Stimulated activated CD4-positive, alpha-beta T cell treated with anti-CD3 and anti-CD28 coated beads, Interleukin-12 subunit alpha, Interleukin-12 subunit beta, amount 100 ng/mL, for 48 hours (primary cell): ENCODE data around the gene ROBO2.

Source experiments
- DNase-seq, 3 donors: peaks; one replicate each; pipeline ENCODE4 v3.0.0-alpha.2; 2020; ENCODE audit warnings: low read depth in 2 of 3, low spot score in 1 of 3

ROBO2 gene, protein sequence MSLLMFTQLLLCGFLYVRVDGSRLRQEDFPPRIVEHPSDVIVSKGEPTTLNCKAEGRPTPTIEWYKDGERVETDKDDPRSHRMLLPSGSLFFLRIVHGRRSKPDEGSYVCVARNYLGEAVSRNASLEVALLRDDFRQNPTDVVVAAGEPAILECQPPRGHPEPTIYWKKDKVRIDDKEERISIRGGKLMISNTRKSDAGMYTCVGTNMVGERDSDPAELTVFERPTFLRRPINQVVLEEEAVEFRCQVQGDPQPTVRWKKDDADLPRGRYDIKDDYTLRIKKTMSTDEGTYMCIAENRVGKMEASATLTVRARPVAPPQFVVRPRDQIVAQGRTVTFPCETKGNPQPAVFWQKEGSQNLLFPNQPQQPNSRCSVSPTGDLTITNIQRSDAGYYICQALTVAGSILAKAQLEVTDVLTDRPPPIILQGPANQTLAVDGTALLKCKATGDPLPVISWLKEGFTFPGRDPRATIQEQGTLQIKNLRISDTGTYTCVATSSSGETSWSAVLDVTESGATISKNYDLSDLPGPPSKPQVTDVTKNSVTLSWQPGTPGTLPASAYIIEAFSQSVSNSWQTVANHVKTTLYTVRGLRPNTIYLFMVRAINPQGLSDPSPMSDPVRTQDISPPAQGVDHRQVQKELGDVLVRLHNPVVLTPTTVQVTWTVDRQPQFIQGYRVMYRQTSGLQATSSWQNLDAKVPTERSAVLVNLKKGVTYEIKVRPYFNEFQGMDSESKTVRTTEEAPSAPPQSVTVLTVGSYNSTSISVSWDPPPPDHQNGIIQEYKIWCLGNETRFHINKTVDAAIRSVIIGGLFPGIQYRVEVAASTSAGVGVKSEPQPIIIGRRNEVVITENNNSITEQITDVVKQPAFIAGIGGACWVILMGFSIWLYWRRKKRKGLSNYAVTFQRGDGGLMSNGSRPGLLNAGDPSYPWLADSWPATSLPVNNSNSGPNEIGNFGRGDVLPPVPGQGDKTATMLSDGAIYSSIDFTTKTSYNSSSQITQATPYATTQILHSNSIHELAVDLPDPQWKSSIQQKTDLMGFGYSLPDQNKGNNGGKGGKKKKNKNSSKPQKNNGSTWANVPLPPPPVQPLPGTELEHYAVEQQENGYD (N-terminal part only)

DNA sequence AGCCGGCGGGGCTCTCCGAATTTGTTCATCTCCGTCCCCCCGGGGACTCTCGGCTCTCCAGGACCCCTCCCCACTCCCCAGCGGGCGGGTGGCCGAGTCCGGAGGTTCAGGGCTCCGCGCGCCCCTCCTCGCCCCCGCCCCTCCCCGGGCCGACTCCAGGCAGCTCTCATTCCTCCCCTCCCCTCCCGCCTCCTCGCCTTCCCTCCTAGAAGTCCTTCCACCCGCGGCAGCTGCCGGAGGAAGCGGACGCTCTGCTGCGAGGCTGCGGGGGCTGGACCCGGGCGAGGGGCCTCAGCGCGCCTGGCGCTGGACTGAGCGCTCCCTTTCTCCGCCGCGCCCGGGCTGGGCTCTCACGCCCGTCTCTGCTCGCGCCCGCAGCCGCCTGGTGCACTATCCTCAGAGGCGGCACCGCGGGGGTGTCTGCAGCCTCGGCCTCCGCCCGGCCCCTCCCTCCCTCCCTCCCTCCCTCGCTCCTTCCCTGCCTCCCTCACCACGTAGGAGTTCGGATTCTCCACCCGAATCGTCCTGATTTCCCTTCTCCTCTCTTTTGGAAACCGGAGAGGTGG lies at the start of gene ROBO2:
Gene ROBO2, plus strand, starts transcription at position 494 of the 566 bp plus-strand sequence. CDS start 687 bp downstream, outside the sequence.
- no peak for DNase-seq

DNA sequence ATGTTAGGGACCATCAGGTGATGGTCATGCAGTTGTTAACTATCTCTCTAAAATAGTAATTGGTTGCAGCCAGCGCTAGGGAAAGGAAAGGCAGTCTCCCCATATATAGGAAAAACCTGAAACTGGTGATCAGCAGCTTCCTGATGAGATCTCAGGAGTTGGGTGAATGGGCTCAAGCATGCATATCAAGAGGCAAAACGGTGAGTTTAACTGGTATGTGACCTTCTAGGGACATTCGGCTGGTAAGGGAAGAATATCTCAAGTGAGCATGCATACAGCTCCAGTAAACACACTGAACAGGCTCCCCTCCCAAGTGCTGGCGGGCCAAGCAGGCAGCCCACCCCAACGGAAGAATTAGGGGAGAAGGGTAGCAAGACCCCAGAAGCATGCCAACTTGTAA lies 49.3 kb upstream of the ROBO2 start:
- no peak for DNase-seq

DNA sequence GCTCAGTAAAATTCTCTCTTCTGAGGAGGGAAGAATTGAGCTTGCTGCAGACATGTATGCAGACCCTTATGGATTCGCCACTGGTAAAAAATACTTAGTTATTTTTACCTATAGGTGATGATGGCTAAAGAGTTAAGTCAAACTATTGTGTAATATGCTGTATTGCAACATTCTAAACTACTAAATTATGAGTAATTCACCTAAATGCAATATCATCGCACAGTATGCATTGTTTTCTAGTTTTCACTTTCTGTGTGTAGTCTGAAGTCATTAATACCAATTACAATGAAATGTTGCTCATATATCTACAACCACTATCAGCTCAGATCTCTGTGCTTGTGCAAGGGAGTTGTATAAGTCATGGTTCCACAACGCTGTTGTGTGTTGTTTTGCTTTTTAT lies 48.7 kb upstream of the ROBO2 start:
- DNase-seq: no peak

DNA sequence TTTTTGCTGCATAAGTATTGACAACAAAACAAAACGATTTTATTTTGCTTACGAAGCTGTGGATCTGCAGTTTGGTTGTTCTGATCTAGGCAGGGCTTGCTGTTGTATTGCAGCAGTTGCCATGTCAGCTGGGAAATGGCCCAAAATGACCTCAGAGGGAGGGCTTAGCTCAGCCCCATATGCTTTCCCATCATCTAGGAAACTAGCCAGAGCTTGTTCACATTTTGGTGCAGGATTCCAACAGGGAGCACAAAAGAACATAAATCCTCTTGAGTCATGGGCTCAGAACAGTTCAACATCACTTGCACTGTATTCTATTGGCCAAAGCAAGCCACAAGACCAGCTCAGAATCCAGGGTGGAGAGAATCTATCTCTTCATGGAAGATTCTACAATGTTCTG lies 42.2 kb upstream of the ROBO2 start:
- no peak for DNase-seq

DNA sequence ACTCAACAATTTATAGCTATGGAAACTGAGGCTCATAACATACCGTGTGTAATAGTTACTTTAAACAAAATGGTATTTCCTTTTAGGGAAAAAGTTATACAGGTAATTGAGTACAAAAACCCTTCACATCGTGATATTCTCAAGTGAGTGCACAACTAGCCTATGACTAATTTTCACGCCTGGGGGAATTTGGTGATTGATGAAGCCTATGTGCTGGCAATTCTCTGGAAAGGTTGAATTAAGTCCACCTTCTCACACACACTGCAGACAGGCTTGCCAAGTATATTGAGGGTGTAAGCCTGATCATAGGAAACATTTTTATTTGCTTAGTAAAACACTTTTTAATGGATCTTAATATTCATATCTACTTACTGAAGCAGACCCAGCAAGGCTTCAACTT lies 41.3 kb upstream of the ROBO2 start:
- DNase-seq: no peak

DNA sequence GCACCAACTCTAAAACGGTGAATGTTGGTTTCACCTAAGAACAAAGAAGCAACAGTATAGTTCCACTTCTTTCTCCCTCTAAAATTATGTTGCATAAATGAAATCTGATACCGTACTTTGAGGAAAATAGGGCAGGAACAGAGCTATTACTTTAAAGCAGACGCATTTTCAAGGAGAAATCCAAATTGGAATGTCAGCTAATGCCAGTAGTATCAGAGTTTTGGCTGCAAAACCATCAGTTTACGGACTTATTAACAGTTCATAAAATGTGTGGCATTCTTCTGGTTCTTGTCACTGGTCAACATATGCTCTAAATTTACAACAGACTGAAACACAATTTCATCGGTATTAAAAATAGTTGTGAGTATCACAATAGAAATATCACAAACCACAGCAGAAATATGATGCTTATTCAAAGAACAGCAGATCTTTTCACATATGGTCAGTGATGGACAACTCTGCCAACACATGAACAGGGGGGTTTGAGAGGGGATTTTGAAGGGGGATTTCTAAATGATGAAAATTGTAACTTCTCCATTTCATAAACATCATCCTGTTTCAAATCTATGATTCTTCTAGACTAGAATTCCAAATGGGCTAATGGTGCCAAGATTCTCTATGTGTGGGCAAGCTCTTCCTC lies 38.7 kb upstream of the ROBO2 start:
- DNase-seq: no peak

DNA sequence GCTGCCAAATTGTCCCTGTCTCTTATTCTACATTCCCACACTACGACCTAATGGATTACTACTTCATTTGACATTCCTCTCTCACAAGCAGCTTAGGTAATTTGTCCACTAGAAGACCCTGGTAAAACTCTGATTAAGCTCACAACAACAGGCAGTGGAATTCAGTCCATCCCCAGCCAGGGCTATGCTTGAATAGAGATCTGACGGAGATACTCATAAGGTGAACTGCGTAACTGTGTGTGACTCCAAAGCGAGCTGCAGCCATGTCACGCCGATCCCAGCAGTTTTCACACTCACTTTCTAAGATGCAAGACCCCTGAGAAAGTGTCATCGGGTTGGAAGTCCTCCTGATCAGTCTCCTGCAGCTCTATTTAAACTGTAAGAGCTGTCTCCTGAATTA lies 25.7 kb upstream of the ROBO2 start:
- no peak for DNase-seq

DNA sequence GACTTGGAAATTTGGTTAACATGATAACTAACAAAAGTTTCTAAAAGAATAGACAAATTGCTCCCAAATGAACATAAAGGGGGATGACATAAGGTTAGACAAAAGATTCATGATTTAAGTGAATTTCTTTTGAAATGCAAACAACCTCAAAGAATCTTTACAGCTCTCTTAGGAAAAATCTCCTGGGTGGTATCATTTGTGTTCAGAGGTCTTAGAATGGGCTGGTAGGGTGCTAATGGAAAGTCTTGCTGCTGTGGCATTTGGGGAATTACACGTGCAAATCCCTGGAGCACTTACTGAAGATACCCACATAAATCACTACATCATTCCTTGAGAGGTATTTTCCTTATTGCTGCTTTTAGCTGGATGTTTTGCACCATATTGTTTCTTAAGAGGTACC lies 14.4 kb upstream of the ROBO2 start:
- DNase-seq: no peak

DNA sequence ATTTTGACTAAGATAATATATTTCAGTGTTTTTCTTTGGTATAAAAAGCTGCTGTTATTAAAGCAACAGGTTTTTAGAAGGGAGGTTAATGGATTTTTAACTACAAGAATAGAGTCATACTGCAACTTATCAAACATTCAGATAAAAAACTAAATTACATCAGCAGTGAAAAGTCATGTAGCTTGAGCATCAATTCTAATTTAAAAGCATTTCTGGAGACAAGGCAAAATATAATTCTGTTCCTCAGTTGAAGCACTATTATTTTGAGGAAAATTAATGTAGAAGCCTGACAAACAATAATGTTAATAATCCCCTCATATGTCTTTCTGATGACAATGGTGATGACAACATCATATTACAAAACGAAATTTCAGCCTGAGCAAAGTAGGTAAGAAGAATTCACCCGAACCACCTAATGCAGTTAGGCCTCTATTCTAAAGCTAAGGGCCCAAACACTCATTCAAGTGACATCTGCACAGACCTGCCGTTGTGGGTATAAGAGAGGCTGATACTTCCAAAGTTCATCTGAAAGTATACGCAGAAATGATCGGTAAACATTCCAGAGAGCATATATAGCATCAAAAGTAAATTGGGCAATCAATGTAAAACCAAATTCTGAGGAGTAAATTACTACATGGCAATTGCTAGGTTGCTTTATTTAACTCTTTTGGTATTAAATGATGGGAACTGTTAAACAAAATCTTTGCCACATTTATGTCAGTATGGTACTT lies 12.8 kb upstream of the ROBO2 start:
- DNase-seq: no peak

DNA sequence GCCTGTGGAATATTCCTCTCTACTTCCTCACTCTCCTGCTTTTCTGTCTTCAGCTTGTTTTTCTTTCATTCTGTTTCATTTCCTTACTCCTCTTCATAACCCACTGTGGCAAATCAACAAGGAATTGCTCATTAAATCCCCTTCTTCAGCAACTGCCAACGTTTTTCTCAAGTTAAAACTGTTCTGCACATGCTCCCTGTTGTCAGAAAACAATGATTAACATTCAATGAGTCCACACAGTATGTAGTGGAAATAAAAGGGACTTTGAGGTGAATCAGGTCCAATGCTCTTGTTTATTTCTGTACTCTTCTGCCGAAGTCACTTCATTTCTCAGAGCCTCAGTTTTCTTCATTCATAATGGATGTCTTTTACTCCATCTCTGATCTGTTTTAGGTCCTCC lies 11.9 kb upstream of the ROBO2 start:
- no peak for DNase-seq

DNA sequence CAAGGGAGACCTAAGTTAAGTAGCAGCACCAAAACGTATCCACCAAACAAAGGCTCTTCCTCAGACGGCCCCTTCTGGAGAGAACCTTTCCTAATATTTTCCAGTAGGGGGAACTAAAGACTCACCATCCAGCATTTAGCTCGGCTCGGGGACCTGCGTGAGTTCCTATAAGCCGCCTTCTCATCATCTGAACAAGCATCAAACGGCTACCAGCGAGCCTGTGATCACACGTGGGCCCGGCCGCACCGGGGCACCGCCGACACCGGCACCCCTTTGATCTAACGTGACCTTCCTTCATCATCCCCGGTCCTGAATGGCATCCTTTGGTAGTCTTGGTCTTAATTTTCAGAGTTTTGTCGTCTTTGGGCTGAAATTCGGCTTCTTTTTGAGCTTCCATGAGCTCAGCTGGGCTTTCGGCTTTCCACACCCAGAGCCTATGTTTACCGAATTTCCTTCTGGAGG lies 1.4 kb upstream of the ROBO2 start:
- no peak for DNase-seq

DNA sequence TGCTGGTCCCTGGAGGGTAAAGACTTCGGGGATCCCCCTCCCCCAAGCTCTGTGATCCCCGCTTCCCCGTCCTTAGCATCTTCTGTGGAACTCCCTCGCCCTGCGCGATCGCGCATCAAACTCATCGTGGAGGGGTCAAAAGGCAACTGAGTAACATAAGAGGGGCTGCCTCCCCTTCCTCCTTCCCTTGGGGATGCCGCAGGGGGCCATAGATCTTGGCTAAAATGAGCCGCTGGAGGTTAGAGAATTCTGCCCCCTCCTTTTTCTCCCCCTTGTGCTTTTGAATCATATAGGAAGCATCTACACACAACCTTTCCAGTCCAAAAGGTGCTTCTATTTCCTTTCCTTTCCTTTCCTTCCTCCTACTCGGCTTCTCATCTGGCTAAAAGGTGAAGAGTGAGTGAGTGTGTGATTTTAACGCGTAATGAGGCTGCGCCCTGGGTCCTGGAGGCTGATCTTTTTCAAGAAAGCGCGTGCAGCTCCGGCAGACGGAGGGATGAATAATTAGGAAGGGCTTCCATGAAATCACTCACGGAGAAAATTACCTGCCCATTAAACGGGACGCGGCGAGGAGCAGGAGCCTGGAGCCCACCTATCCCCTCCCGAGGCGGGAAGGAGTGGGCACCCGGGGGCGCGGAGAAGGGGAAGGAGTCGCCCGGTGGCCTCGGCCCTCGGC lies 831 bp upstream of the ROBO2 start:
- no peak for DNase-seq

DNA sequence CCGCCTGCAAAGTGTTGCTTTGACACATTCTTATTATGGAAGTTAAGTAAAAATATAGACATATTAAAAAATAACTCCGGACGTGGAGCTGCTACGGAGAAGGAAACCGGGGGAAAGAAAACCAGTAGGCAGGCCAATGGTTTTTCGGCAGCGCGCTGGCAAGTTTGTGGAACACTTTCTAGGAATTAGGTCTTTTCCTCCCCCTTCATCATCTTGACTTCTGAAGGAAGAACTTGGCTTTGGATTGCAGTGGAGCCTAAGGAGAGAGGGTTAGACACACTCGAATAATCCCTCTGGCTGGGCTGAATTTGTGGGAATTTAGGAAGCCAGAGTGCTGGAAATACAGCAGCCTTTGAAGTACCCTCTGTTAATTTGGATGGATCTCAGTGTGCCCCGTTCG lies 317 bp downstream of the ROBO2 start:
- DNase-seq: no peak

DNA sequence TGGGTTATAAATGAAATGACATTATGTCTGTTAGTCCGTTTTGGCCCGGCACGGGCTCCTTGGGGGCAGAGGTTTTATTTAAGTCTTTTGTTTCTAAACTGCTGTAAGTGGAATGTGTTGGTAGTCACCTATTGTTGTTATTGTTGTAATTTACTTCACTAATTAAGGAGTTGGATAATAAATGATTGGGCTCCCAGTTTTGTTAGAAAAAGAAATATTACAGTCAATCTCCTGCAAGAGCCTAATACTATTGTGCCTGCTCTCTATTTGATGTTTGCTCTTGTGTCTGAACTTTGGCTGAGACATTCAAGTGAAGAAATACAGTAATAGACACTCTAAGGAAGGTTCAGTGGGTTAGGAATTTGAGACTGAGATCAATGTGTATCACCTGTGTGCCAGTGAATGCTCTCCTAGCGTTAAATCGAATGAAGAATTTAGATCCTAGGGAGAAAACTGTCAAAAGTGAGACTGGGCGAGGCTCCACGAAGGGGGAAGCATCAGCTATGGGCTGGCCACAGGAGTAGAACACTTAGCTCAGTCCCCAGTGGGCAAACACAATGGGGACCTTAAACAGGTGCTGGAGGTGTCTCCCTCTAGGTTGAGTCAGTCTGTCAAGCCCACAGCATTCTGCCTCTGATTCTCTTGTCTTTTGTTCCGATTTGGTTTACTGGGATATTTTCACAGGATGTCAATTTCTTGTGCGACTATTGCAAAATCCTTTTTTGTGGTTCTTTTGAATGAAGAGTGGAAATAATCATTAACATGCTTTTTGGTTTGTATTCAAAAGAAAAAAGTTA lies 1.2 kb downstream of the ROBO2 start:
- no peak for DNase-seq

DNA sequence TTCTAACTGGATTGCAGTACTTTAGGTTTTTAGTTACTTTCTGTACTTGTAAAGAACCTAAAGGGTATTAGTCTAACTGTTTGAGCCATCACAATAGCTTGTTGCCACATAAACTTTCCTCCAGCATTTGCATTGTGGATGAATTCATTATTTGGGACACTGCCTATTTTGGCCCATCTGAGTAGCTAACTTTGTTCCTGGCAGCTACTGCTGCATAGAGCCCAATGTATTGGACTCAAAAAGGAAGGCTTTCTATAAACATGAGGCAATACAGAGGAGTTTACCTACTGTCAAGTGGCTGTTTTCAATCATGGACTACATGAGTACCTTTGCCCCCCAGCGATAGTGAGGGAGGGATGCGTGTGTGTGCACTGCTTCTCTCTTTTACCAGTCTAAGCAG lies 1.9 kb downstream of the ROBO2 start:
- DNase-seq: no peak

DNA sequence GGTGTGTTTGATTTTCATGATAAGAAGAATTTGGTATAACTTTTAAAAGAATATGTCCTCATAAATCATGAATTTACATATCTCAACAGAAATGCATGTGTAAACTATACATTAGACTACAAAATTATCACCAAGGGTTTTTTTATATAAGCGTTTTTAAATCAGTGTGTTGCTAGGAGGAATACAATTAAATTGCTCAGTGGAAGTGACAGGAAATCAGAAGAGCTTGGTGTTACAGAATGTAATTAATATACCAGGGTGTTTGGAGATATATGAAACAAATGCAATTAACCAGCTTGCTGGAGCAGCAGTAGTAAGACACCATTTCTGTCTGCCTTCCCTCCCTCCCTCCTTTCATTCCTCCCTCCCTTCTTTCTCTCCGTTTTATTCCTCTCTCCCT lies 2.4 kb downstream of the ROBO2 start:
- no peak for DNase-seq

DNA sequence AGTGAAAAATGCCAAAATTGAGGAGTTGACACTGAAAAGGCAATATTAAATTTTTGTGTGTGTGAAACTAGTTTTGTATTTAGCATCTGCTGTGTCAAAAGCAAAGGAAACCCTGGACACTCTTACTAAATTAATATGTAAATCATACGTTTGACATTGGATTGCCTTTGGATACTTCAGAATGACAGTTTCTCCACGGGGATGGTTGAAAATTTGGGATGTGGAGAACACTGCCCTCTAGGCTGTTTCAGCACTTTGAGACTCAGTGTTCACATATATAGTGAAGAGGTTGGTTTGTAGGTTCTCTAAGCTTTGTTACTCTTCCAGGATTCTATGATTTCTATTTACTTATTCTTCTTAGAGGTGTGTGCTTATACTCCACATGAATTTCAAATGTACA lies 3.0 kb downstream of the ROBO2 start:
- DNase-seq: no peak

DNA sequence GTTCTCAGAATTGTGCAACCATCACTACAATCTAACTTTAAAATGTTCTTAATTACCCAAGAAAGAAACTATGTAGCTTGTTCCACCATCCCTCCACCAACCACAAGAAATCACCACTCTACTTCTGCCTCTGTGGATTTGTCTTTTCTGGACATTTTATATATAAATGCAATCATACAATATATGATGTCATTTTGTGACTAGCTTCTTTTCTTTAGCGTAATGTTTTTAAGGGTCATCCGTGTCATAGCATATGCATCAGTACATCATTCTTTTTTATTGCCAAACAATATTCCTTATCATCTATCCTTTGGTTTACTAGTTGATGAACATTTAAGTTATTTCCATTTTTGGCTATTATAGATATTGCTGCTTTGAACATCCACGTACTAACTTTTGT lies 5.8 kb downstream of the ROBO2 start:
- no peak for DNase-seq

DNA sequence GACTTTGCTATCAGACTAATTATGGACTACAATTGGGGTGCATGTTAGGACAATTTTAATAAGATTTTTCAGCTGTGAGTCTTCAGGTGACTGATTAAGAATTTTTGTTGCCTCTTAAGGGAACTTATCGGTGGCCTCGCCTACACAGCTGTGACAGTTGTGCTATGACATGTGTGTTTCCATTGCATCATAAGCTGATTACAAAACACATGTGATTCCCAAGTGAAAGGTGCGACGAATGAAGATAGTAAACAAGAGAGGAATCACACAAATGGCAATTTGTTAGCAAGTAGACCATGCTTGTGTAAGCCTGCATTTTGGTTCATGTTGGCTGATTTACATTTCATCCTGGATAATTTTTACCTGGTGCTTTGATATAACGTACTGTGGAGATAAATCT lies 8.3 kb downstream of the ROBO2 start:
- DNase-seq: no peak
